Activated B cell treated with CpG ODN at 0.5 μM for 24 hours (primary cell): ENCODE results near the gene FRY. TPM values are rescaled to one million over a fixed set of nuclear protein-coding genes. Genes with fewer than 3 reads are reported as not detected.

Experiments
- ATAC-seq: fragments of 200-7000 bp; cut with Tn5 transposase; one replicate; pipeline ENCODE4 v1.10.0; 2021; ENCODE audit warnings: low read depth, mild to moderate bottlenecking, moderate library complexity
- CTCF ChIA-PET: fragments of 350-600 bp; sonication (Branson Sonifier 250); formaldehyde crosslinking; loops from one replicate; lab custom pipeline; 2021; ENCODE audit warnings: antibody characterized with exemption; lab: Charles Lee
- POLR2A ChIA-PET: fragments of 350-600 bp; sonication (Branson Sonifier 250); formaldehyde crosslinking; loops from one replicate; lab custom pipeline; 2021; ENCODE audit warnings: antibody characterized with exemption; lab: Charles Lee
- DNase-seq: peaks from one replicate; pipeline ENCODE4 v3.0.0; 2022
- H3K27ac Mint-ChIP-seq: one replicate; pipeline ENCODE4 v1.8.0; 2020; ENCODE audit warnings: mixed read lengths
- H3K27me3 Mint-ChIP-seq: one replicate; pipeline ENCODE4 v1.8.0; 2021; ENCODE audit warnings: mixed read lengths
- H3K36me3 Mint-ChIP-seq: one replicate; pipeline ENCODE4 v1.8.0; 2021; ENCODE audit warnings: low read depth, mixed read lengths
- H3K4me1 Mint-ChIP-seq: one replicate; pipeline ENCODE4 v1.8.0; 2021; ENCODE audit warnings: mixed read lengths
- H3K4me3 Mint-ChIP-seq: one replicate; pipeline ENCODE4 v1.8.0; 2020; ENCODE audit warnings: mild to moderate bottlenecking, mixed read lengths
- H3K9me3 Mint-ChIP-seq: one replicate; pipeline ENCODE4 v1.8.0; 2020; ENCODE audit warnings: mixed read lengths
- CTCF ChIP-seq: fragments of 200-600 bp; IDR thresholded peaks from one replicate; pipeline ENCODE4 v1.8.0; 2022; ENCODE audit warnings: antibody characterized with exemption, mild to moderate bottlenecking
- intact Hi-C: fragments of 100-400 bp; cut with micrococcal nuclease; formaldehyde crosslinking; loops from one replicate; pipeline ENCODE4 v1.15.1; 2024
- total RNA-seq: library from RNA; stranded (reverse); gene quantifications from 2 replicates; pipeline ENCODE4 v1.2.3, GENCODE V29; 2022

Gene FRY
- total RNA-seq, 1 donor from 2014 or later, result 4.8 TPM

DNA sequence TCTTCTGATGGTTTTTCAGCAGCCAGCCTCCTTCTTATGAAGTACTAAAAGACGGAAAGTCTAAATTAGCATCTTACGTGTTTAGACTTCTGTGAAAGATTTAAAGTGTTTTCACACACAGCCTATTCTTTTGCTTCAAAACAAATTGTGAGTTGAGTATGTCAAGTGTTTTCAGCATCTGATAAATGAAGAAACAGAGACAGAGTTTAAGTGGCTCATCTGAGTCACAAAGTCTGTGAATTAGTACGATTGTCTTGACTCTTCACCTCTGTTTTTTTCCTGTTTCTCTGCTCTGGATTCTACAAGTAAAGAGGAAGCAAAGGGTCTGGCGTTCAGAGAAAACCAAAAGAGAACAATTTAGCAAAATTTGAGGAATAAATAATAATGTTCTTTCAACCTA, 116.4 kb downstream of the FRY start:
- POLR2A ChIA-PET, result no interaction called here
- H3K27ac Mint-ChIP-seq, result no peak overlapping the region
- intact Hi-C loops, result no loop called here
- no peak for DNase-seq
- H3K4me3 Mint-ChIP-seq, result no peak overlapping the region
- no peak for TF ChIP-seq CTCF
- no peaks in the 10 kb centered on the region for H3K4me1 Mint-ChIP-seq
- H3K27me3 Mint-ChIP-seq, result no peaks in the 10 kb centered on the region
- ATAC-seq, result no peak
- no peaks in the 10 kb centered on the region for H3K36me3 Mint-ChIP-seq
- no peaks in the 10 kb centered on the region for H3K9me3 Mint-ChIP-seq
- CTCF ChIA-PET, result no interaction called here

DNA sequence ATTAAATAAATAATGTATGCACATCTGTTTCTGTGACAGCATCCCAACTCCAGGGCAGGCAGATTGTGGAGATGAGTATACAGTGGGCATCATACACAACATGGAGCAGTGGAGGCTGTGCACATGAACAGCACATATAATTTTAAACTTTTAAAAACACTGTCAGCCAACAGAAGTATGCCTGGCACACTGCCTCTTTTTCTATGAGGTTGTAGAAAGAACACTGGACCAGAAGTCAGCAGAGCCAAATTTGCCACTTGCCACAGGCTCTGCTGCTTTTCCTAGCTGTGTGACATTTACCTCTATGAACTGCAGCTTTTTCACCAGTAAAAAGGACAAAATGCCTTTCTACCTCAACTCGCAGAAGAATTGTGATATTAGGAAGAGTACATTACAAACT, 118.7 kb downstream of the FRY start:
- intact Hi-C loops, result no loop called here
- Mint-ChIP-seq H3K9me3 (no peaks in the 10 kb centered on the region), H3K4me1 (no peaks in the 10 kb centered on the region), H3K36me3 (no peaks in the 10 kb centered on the region), H3K4me3 (no peak overlapping the region), H3K27ac (no peak overlapping the region), H3K27me3 (no peaks in the 10 kb centered on the region)
- no peak for TF ChIP-seq CTCF
- DNase-seq (no peak), ATAC-seq (no peak)
- ChIA-PET CTCF (no interaction called here), POLR2A (no interaction called here)

DNA sequence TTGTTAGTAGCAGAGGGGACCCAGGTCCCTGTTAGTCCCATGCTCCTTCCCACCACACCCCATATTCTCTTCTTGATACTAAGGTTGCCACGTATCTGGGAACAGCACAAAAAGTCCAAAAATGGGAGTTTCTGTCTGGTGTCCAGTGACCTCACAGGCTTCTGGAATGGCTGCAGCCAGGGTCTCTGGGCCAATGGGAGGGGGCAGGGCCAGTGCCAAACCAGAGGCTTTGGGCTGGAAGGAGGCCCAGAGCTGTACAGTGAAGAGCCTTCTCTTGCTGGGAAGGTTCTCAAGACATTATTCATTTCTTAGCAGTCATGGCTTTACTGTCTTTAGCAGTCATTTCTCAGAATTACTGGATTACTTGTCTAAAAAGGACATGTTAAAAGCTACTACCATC, 119.2 kb downstream of the FRY start:
- Mint-ChIP-seq H3K27me3 (no peaks in the 10 kb centered on the region), H3K27ac (no peak overlapping the region), H3K36me3 (no peaks in the 10 kb centered on the region), H3K4me1 (no peaks in the 10 kb centered on the region), H3K4me3 (no peak overlapping the region), H3K9me3 (no peaks in the 10 kb centered on the region)
- TF ChIP-seq CTCF, result no peak
- ChIA-PET CTCF (no interaction called here), POLR2A (no interaction called here)
- no peak for ATAC-seq
- DNase-seq, result no peak
- intact Hi-C loops, result no loop called here

GRCh38 chr13:32151240-32151639, 119.7 kb downstream of the FRY start:
- Mint-ChIP-seq H3K27ac (no peak overlapping the region), H3K27me3 (no peaks in the 10 kb centered on the region), H3K4me1 (no peaks in the 10 kb centered on the region), H3K4me3 (no peak overlapping the region), H3K9me3 (no peaks in the 10 kb centered on the region), H3K36me3 (no peaks in the 10 kb centered on the region)
- ChIA-PET CTCF (no interaction called here), POLR2A (no interaction called here)
- DNase-seq, result no peak
- no peak for ATAC-seq
- TF ChIP-seq CTCF, result no peak
- intact Hi-C loops, result no loop called here

DNA sequence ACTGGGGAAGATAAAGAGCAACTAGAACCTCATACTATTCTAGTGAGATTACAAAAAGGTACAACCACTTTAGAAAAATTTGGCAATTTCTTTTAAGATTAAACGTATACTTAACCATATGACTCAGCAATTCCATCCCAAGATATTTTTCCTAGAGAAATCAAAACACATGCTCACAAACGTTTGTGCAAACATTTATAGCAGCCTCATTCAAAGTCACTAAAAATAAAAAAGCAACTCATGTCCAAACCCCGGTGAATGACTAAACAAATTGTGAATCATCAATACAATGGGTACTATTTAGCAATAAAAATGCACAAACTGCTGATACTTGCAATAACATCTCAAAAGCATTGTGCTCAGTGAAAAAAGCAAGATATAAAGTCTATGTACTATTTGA, 121.5 kb downstream of the FRY start:
- ChIA-PET CTCF (no interaction called here), POLR2A (no interaction called here)
- Mint-ChIP-seq H3K27ac (no peak overlapping the region), H3K4me3 (no peak overlapping the region), H3K27me3 (no peaks in the 10 kb centered on the region), H3K36me3 (no peaks in the 10 kb centered on the region), H3K4me1 (no peaks in the 10 kb centered on the region), H3K9me3 (no peaks in the 10 kb centered on the region)
- ATAC-seq, result no peak
- intact Hi-C loops, result no loop called here
- DNase-seq, result no peak
- no peak for TF ChIP-seq CTCF
